ENCODE data around the gene ANGPTL2.

DNA sequence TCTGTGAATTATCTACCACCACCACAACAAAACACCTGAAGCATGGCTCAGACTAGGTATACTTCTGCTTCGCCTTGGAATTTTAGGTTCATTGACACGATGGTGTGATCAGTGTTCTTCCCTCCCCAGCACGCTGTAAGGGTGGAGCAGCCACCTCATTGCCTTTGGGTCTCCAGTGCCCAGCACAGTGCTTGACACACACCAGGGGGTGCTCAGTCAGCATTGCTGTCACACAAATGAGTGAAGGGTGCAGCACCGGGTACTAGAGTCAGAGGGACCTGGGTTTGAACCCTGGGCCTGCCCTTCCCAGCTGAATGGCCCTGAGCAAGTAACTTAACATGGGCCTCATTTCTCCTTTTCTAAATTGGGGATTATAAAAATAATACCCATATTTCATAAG is 9.9 kb upstream of the ANGPTL2 start:
- TF ChIP-seq, protein P1, sequence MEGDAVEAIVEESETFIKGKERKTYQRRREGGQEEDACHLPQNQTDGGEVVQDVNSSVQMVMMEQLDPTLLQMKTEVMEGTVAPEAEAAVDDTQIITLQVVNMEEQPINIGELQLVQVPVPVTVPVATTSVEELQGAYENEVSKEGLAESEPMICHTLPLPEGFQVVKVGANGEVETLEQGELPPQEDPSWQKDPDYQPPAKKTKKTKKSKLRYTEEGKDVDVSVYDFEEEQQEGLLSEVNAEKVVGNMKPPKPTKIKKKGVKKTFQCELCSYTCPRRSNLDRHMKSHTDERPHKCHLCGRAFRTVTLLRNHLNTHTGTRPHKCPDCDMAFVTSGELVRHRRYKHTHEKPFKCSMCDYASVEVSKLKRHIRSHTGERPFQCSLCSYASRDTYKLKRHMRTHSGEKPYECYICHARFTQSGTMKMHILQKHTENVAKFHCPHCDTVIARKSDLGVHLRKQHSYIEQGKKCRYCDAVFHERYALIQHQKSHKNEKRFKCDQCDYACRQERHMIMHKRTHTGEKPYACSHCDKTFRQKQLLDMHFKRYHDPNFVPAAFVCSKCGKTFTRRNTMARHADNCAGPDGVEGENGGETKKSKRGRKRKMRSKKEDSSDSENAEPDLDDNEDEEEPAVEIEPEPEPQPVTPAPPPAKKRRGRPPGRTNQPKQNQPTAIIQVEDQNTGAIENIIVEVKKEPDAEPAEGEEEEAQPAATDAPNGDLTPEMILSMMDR (IDR thresholded peaks at IDR 0.05; ENCODE audit: poor library complexity), result no peak
- TF ChIP-seq EZH2 (IDR thresholded peaks at IDR 0.05; ENCODE audit: borderline replicate concordance) (no peak), EZH2phosphoT487 (IDR thresholded peaks at IDR 0.05; ENCODE audit: low read depth, severe bottlenecking, unreplicated experiment) (no peak)
